C4-2B (cell line): ENCODE data around the gene POLE3.
"Not testable (repeated sequence)": the region's sequence is repeated elsewhere in the genome, so short reads cannot be mapped to it uniquely, and the experiment has no call there.

Source experiments
- H3K27ac ChIP-seq: fragments of 450-650 bp; 2 replicates; pipeline ENCODE4 v1.5.1; 2017
- ZFX ChIP-seq: fragments of 450-650 bp; IDR thresholded peaks from 2 replicates; pipeline ENCODE4 v1.6.1; 2017
- TF ChIP-seq, protein P1 (sequence below): fragments of 450-650 bp; conservative IDR thresholded peaks from 2 replicates; pipeline ENCODE4 v1.5.1; 2017; ENCODE audit warnings: mild to moderate bottlenecking

The POLE3 gene

DNA sequence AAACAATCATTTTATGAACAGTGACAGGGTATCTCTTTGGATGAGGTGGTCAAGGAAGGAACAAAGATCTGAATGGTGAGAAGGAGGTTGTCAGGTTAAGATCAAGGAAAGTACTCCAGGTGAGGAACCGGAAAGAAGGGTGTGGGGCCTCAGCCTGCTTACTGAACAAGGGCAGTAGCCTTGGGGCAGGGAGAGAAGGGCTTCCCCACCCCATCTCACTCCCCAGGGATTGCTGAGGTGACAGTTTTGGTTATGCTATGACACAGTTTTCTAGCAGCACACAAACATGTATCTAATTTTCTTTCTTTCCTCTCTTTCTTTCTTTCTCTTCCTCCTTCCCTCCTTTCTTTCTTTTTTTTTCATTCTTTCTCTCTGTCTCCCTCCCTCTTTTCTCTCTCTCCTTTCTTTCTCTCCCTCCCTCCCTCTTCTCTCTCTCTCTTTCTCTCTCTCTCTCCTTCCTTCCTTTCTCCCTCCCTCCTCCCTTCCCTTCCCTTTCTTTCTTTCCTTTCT lies 29.6 kb downstream of the POLE3 start:
- TF ChIP-seq, protein P1, sequence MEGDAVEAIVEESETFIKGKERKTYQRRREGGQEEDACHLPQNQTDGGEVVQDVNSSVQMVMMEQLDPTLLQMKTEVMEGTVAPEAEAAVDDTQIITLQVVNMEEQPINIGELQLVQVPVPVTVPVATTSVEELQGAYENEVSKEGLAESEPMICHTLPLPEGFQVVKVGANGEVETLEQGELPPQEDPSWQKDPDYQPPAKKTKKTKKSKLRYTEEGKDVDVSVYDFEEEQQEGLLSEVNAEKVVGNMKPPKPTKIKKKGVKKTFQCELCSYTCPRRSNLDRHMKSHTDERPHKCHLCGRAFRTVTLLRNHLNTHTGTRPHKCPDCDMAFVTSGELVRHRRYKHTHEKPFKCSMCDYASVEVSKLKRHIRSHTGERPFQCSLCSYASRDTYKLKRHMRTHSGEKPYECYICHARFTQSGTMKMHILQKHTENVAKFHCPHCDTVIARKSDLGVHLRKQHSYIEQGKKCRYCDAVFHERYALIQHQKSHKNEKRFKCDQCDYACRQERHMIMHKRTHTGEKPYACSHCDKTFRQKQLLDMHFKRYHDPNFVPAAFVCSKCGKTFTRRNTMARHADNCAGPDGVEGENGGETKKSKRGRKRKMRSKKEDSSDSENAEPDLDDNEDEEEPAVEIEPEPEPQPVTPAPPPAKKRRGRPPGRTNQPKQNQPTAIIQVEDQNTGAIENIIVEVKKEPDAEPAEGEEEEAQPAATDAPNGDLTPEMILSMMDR: no peak
- no peak for TF ChIP-seq ZFX
- peak overlapping the region; percentile 90 for H3K27ac ChIP-seq

DNA sequence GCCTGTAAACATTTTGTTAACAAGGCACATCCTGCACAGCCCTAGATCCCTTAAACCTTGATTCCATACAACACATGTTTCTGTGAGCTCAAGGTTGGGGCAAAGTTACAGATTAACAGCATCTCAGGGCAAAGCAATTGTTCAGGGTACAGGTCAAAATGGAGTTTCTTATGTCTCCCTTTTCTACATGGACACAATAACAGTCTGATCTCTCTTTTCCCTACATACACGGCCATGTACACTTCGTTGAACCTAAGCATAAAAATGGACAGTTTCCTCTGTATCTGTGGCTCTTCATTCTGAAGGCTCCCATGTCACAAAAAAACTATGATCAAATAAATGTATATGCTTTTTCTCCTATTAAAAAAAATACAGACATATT lies 30.7 kb downstream of the POLE3 start:
- not testable (repeated sequence) for H3K27ac ChIP-seq

DNA sequence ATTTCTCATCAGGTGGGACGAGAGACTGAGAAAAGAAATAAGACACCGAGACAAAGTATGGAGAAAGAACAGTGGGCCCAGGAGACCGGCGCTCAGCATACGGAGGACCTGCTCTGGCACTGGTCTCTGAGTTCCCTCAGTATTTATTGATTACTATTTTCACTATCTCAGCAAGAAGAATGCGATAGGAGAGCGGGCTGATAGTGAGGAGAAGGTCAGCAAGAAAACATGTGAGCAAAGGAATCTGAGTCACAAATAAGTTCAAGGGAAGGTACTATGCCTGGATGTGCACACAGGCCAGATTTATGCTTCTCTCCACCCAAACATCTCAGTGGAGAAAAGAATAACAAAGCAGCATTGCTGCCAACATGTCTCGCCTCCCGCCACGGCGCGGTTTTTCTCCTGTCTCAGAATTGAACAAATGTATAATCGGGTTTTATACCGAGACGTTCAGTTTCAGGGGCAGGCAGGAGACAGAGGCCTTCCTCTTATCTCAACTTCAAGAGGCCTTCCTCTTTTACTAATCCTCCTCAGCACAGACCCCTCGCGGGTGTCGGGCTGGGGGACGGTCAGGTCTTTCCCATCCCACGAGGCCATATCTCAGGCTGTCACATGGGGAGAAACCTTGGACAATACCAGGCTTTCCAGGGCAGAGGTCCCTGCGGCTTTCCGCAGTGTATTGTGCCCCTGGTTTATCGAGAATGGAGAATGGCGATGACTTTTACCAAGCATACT lies 31.2 kb downstream of the POLE3 start:
- not testable (repeated sequence) for H3K27ac ChIP-seq

DNA sequence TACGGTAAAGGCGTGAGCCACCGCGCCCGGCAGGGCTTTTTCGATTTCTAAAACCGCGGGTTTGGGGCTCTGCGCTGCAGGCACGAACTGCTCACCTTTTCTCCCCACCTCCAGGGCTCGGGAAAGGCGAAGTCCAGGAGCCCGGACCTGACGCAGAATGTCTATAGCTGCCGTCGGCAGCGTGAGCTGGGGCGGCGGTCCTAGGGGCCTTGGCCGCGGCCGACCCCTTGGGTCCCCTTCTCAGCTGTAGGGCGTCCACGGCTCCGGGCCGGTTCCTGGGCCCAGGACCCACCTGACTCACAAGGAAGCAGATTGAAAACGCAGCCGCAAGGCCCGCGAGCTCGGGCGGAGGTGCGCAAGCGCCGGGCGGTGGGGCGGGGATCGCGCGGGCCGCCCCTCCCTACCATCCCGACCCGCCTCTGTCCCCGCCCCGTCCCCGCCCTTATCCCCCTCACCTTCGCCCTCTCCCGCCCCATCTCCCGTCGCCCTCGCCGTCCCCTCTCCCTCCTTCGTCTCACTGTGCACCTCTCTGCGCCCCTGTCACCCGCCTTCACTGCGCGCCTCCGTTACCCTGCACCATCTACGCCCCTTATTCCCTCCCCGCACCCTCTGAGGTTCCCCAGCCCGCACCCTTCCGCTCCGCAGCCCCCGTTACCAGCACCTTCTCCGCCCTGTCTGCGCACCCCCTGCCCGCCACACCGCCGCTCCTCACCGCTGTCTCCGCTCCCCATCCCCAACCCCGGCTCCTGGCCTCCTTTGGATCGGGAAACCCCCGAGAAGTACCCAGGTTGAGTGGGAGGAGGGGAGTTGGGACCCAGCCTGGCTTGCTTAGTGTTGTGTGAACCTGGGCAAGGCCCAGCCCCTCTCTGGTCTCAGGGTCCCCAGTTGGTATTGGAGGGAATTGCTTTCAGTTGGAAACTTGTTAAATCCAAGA lies 33.6 kb downstream of the POLE3 start, which contains the start of gene HDHD3:
Gene HDHD3, minus strand, starts transcription at position 353 of the 934 bp plus-strand sequence. CDS start 2,632 bp downstream, outside the sequence.
- peak within 1 kb of the TSS; percentile 80 for H3K27ac ChIP-seq
- TF ChIP-seq ZFX: peak; percentile 62; the same call in 1 of the 2 replicates
- TF ChIP-seq, protein P1: no peak

DNA sequence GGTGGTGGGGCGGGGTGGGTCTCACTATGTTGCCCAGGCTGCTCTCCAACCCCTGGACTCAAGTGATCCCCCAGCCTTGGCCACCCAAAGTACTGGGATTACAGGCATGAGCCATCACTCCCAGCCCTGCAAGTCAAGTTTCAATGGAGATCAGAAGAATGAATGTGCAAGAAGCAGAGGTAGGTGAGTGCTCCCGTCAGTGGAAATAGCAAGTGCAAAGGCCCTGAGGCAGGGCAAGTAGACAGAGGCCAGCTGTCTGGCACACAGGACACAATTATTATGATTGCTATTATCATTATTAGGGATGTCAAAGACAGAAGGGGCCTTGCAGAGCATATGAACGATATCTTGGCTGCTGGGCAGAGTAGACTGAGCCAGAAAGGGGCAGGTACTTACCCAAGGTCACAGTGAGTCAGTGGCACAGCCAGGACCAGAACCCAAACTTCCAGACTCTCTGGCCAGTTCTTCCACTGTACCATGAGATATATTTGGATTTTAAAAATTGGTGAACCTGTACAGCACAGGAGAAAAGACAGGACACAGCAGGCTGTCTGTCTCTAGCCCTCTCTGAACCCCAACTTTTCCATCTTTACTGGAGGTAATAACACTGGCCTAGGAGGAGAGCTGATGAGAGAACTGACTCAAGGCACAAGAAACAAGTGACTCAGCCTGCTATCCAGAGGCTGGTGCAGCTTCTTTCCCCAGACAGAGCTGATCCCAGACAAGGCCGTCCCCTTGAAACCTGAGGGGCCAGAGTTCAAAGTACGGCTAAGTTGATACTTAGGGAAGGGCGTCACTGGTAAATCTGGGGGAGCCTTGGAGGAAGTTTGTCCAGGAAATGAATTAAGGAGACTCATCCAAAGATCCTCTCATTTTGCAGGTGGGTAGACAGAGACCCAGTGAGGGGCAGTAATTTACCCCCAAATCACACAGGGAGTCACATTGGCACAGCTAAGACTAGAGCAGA lies 35.1 kb downstream of the POLE3 start:
- TF ChIP-seq, protein P1: no peak
- no peak for TF ChIP-seq ZFX
- H3K27ac ChIP-seq: peak overlapping the region; percentile 80; the same call in 1 of the 2 replicates

DNA sequence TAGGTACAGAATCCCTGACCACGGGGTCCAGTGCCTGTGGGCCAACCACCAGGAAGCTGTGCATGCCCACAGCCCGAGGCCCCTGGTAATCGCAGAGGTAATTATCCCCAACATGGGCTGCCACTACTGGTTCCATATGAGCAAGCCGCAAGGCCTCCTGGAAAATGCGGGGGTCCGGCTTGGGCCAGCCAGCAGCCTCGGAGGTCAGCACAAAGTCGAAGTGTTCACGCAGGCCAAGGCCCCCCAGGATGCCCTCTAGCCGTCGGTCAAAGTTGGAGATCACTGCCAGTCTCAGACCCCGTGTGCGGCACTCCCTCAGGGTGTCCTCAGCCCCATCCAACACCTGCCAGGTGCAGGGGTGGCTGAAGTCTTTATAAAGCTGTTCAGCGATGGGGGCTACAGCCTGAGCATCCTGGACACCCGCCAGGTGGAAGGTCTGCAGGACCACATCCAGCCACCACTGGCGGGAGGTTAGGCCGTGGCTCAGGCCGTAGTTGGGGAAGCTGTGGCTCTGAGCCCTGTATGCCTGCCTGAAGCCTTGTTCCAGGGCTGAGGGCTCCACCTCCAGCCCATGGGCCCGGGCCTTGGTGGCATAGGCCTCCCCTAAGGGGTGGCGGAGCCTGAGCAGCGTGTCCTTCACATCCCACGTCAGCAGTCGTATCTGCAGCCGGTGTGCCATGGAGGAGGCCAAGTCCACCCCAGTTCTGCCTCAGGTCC lies 36.6 kb downstream of the POLE3 start:
- no peak overlapping the region for H3K27ac ChIP-seq
- TF ChIP-seq, protein P1: no peak
- TF ChIP-seq ZFX: no peak

DNA sequence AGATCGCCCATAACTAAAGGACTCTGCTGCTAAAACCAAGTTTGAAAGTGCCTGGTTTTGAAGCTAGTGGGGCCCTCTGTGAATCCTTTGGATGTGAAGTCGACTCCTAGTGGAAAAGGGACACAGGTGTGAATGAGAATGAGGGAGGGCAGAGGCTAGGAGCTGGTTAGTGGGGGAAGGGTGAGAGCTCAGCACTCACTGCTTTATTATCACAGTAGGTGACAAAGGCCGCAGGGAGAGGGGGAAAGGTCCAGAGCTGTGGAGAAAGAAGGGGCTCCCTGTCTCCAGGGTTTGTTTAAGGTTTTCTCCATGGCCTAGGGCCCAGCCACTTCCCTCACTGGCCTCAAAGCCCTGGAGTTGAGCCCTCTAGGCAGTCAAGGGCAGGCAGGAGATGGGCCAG lies 37.2 kb downstream of the POLE3 start:
- H3K27ac ChIP-seq: no peak overlapping the region
- TF ChIP-seq ZFX: no peak
- TF ChIP-seq, protein P1: no peak
